DND-41 (cell line): ENCODE results near the gene TNS1.

Experiments used
- ATAC-seq: fragments of 200-7000 bp; cut with Tn5 transposase; 3 replicates; pipeline ENCODE4 v1.9.1; 2021; ENCODE audit warnings: low read depth; ENCODE audit not compliant: insufficient read depth
- DNase-seq: peaks from one replicate; pipeline ENCODE4 v3.0.0-alpha.2; 2020
- H2AFZ ChIP-seq: 2 replicates; pipeline ENCODE4 v1.6.0; 2012; ENCODE audit warnings: low read depth, low read length
- H3K27ac ChIP-seq: 2 replicates; pipeline ENCODE4 v1.5.1; 2012; ENCODE audit warnings: low read length, inconsistent platforms
- H3K27me3 ChIP-seq: fragments of 200-600 bp; sonication (generic); 2 replicates; pipeline ENCODE4 v1.6.0; 2012; ENCODE audit warnings: low read length, mild to moderate bottlenecking, inconsistent platforms; ENCODE audit not compliant: insufficient read depth, poor library complexity
- H3K36me3 ChIP-seq: 2 replicates; pipeline ENCODE4 v1.5.1; 2012; ENCODE audit warnings: low read length, inconsistent platforms; ENCODE audit not compliant: insufficient read depth
- H3K4me1 ChIP-seq: 2 replicates; pipeline ENCODE4 v1.5.1; 2012; ENCODE audit warnings: mild to moderate bottlenecking, low read length; ENCODE audit not compliant: insufficient read depth
- H3K4me2 ChIP-seq: 2 replicates; pipeline ENCODE4 v1.6.0; 2012; ENCODE audit warnings: mild to moderate bottlenecking, moderate library complexity, low read length, inconsistent platforms; ENCODE audit not compliant: insufficient read depth
- H3K4me3 ChIP-seq, 2 experiments: fragments of 200-600 bp in 1 of 2; shearing (Covaris generic) in 1 of 2; 2 replicates each; pipeline ENCODE4 v1.5.1; 2012 to 2016; ENCODE audit warnings: inconsistent platforms in 2 of 2, low read length in 2 of 2, mild to moderate bottlenecking in 2 of 2, low read depth in 1 of 2, moderate library complexity in 1 of 2
- H3K79me2 ChIP-seq: 2 replicates; pipeline ENCODE4 v1.6.0; 2012; ENCODE audit warnings: low read length, inconsistent platforms; ENCODE audit not compliant: insufficient read depth
- H3K9ac ChIP-seq: 2 replicates; pipeline ENCODE4 v1.6.0; 2012; ENCODE audit warnings: low read depth, mild to moderate bottlenecking, inconsistent platforms, low read length, moderate library complexity
- H3K9me3 ChIP-seq: 2 replicates; pipeline ENCODE4 v1.5.1; 2012; ENCODE audit warnings: low read length, moderate library complexity, mild to moderate bottlenecking, inconsistent platforms; ENCODE audit not compliant: insufficient read depth, severe bottlenecking
- H4K20me1 ChIP-seq: 2 replicates; pipeline ENCODE4 v1.6.0; 2012; ENCODE audit warnings: low read length; ENCODE audit not compliant: insufficient read depth
- CTCF ChIP-seq: IDR thresholded peaks from 2 replicates; pipeline ENCODE4 v1.5.1; 2012; ENCODE audit warnings: borderline replicate concordance, low read length, moderate library complexity, mild to moderate bottlenecking; ENCODE audit not compliant: poor library complexity, severe bottlenecking; ENCODE audit errors: extremely low read depth
- EZH2 ChIP-seq: IDR thresholded peaks from 3 replicates; pipeline ENCODE4 v1.6.1; 2012; ENCODE audit warnings: borderline replicate concordance, low read depth, mild to moderate bottlenecking, moderate library complexity, low read length, inconsistent platforms; ENCODE audit not compliant: severe bottlenecking

The TNS1 gene

GRCh38 chr2:217914078-217914477, 88.7 kb downstream of the TNS1 start:
- Histone ChIP-seq H3K36me3 (no peaks in the 10 kb centered on the region), H3K9me3 (no peaks in the 10 kb centered on the region), H2AFZ (no peak overlapping the region), H3K27me3 (peaks cover 14% of the 10 kb centered on the region), H3K9ac (no peak overlapping the region), H3K4me1 (no peaks in the 10 kb centered on the region), H4K20me1 (peaks cover 4% of the 10 kb centered on the region; the same call in 1 of the 2 replicates), H3K79me2 (no peaks in the 10 kb centered on the region), H3K4me2 (no peak overlapping the region), H3K4me3 (no peak overlapping the region), H3K27ac (no peak overlapping the region)
- TF ChIP-seq CTCF (no peak), EZH2 (no peak)
- ATAC-seq, result no peak
- DNase-seq, result no peak

- Histone ChIP-seq H4K20me1 (peaks cover 4% of the 10 kb centered on the region; the same call in 1 of the 2 replicates), H2AFZ (no peak overlapping the region), H3K9ac (no peak overlapping the region), H3K36me3 (no peaks in the 10 kb centered on the region), H3K4me1 (no peaks in the 10 kb centered on the region), H3K27me3 (peaks cover 14% of the 10 kb centered on the region), H3K79me2 (no peaks in the 10 kb centered on the region), H3K4me3 (no peak overlapping the region), H3K27ac (no peak overlapping the region), H3K9me3 (no peaks in the 10 kb centered on the region), H3K4me2 (no peak overlapping the region)
- no peak for DNase-seq
- TF ChIP-seq CTCF (no peak), EZH2 (no peak)
- ATAC-seq, result no peak
Observed at GRCh38 chr2:217913436-217913835, 89.4 kb downstream of the TNS1 start.

- Histone ChIP-seq H3K4me2 (no peak overlapping the region), H3K9ac (no peak overlapping the region), H3K27ac (no peak overlapping the region), H3K4me3 (no peak overlapping the region), H4K20me1 (peaks cover 4% of the 10 kb centered on the region; the same call in 1 of the 2 replicates), H3K36me3 (no peaks in the 10 kb centered on the region), H3K9me3 (no peaks in the 10 kb centered on the region), H2AFZ (no peak overlapping the region), H3K4me1 (no peaks in the 10 kb centered on the region), H3K79me2 (no peaks in the 10 kb centered on the region), H3K27me3 (peaks cover 11% of the 10 kb centered on the region)
- DNase-seq (no peak), ATAC-seq (no peak)
- TF ChIP-seq EZH2 (no peak), CTCF (no peak)
Observed at GRCh38 chr2:217912098-217913024, 90.4 kb downstream of the TNS1 start.
